Measurements from ENCODE around the gene DNAJC30.
"Not testable (repeated sequence)": the region's sequence is repeated elsewhere in the genome, so short reads cannot be mapped to it uniquely, and the experiment has no call there.

DNAJC30 gene

DNA sequence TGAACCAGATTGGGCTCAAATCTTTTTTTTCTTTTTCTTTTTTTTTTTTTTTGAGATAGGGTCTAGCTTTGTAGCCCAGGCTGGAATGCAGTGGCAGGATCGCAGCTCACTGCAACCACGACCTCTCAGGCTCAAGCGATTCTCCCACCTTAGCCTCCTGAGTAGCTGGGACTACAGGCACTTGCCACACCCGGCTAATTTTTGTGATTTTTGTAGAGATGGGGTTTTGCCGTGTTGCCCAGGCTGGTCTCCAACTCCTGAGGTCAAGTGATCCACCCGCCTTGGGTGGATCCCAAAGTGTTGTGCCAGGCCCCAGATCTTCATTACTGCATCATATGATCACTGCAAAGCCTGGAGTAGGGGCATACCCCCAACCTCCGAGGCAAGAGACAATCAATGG lies 2.8 kb downstream of the DNAJC30 start:
- DNase-seq, result no peak

- DNase-seq, result no peak
Measured at GRCh38 chr7:73679709-73680108, 3.5 kb downstream of the DNAJC30 start.

GRCh38 chr7:73678862-73679261 lies 4.4 kb downstream of the DNAJC30 start:
- no peak for DNase-seq

DNA sequence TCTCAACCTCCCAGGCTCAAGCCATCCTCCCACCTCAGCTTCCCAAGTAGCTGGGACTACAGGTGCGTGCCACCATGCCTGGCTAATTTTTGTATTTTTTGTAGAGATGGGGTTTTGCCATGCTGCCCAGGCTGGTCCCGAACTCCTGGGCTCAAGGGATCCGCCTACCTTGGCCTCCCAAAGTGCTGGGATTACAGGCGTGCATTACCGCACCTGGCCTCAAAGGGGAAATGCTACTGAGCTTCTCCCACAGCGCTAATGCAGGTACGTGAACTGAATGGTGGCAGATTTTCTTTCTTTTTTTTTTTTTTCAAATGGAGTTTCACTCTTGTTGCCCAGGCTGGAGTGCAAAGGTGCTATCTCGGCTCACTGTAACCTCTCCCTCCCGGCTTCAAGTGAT lies 7.2 kb downstream of the DNAJC30 start:
- DNase-seq, result peak; percentile 26

GRCh38 chr7:73674468-73675124 lies 8.7 kb downstream of the DNAJC30 start:
- no peak for DNase-seq

- DNase-seq, result no peak
Measured at GRCh38 chr7:73671857-73672445, 11.3 kb downstream of the DNAJC30 start.

DNA sequence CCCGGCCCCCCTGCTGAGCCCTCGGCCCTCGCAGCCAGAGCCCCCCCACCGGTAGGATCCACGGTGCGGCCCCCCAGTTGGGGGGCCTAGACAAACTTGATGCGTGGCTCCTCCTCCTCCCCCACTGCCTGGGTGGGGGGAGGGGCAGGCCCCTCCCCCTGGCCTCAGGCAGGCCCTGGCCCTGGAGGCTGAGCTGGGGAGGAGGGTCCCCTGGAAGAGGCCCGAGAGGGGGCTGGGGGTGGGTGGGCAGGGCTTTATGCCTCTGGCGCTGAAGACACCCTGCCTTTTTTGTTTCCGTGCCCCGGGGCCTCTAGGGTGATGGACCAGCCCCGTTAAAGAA lies 12.0 kb downstream of the DNAJC30 start:
- no peak for DNase-seq

DNA sequence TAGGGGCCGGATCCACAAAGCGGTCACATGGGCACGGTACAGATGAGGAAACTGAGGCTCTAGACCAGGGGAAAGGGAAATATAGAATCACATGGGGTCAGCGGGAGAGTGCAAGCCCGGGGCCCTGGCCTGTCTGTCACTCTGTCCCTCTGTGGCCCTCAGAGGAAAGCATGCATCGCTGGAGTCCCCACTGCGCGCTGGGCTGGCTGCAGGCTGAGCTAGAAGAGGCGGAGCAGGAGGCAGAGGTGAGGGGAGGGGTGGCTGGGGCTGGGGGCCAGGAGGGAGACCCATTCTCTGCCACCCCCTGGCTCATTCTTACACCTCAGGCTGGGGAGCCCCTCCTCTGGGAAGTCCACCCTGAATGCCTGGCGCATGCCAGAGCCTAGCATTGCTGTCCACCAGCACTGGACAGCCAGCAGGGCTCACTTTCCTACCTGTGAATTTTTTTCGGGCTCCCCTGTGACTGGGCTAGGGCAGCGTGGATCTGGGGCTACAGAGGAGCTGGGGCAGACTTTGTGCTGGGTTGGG lies 13.3 kb downstream of the DNAJC30 start:
- no peak for DNase-seq

GRCh38 chr7:73669288-73669701 lies 14.0 kb downstream of the DNAJC30 start:
- DNase-seq, result no peak

- DNase-seq, result no peak
Measured at GRCh38 chr7:73668886-73669230, 14.4 kb downstream of the DNAJC30 start.

- no peak for DNase-seq
Measured at GRCh38 chr7:73668103-73668885, 15.0 kb downstream of the DNAJC30 start.

GRCh38 chr7:73667344-73668102 lies 15.7 kb downstream of the DNAJC30 start, which contains the start of gene VPS37D:
Gene VPS37D (plus strand): TSS chr7:73667831. CDS start chr7:73667959, 128 bp downstream.
- peak; percentile 97 for DNase-seq

- DNase-seq, result no peak
Measured at GRCh38 chr7:73663033-73663432, 20.2 kb downstream of the DNAJC30 start.

DNA sequence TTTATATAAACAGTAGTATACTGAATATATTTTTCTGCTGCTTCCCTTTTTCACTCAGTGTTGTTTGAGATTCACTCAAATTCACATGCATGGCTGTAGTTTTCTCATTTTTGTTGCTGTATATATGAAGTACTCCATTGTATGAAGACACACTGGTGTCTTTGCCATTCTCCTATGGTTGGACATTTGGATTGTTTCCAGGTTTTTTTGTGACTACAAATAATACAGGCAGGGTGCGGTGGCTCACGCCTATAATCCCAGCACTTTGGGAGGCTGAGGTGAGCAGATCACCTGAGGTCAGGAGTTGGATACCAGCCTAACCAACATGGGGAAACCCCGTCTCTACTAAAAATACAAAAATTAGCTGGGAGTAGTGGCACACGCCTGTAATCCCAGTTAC lies 22.7 kb downstream of the DNAJC30 start:
- DNase-seq, result peak; percentile 69

- DNase-seq, result no peak
Measured at GRCh38 chr7:73659983-73660382, 23.3 kb downstream of the DNAJC30 start.

DNA sequence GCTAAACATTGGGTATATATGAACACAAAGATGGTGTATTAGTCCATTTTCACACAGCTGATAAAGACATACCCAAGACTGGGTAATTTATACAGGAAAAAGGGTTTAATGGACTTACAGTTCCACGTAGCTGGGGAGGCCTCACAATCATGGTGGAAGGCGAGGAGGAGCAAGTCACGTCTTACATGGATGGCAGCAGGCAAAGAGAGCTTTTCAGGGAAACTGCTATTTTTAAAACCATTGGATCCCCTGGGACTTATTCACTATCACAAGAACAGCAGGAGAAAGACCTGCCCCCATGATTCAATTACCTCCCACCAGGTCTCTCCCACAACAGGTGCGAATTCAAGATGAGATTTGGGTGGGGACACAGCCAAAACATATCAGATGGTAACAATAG lies 27.9 kb downstream of the DNAJC30 start:
- not testable (repeated sequence) for DNase-seq

GRCh38 chr7:73652541-73652949 lies 30.7 kb downstream of the DNAJC30 start:
- DNase-seq, result no peak

DNA sequence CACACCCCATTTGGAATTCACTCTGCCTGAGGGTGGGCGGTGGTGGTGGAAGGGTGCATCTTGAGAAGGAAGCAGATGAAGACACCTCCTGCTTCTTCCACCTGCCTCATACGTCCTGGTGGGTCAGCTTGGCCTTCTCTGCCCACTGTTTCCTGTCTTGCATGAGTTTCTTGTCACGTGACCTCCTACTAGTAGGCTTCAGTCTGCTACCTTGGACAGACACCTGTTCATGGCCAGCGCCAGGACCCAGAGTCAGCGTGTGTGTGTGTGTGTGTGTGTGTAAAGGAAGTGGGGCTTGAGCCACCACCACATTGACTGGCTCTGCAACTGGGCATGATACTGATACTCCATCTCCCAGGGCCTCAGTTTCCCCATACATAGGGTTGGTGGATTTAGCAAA lies 32.7 kb downstream of the DNAJC30 start:
- DNase-seq, result peak; percentile 76

- no peak for DNase-seq
Measured at GRCh38 chr7:73649576-73649975, 33.7 kb downstream of the DNAJC30 start.

GRCh38 chr7:73648593-73649332 lies 34.5 kb downstream of the DNAJC30 start:
- no peak for DNase-seq

DNA sequence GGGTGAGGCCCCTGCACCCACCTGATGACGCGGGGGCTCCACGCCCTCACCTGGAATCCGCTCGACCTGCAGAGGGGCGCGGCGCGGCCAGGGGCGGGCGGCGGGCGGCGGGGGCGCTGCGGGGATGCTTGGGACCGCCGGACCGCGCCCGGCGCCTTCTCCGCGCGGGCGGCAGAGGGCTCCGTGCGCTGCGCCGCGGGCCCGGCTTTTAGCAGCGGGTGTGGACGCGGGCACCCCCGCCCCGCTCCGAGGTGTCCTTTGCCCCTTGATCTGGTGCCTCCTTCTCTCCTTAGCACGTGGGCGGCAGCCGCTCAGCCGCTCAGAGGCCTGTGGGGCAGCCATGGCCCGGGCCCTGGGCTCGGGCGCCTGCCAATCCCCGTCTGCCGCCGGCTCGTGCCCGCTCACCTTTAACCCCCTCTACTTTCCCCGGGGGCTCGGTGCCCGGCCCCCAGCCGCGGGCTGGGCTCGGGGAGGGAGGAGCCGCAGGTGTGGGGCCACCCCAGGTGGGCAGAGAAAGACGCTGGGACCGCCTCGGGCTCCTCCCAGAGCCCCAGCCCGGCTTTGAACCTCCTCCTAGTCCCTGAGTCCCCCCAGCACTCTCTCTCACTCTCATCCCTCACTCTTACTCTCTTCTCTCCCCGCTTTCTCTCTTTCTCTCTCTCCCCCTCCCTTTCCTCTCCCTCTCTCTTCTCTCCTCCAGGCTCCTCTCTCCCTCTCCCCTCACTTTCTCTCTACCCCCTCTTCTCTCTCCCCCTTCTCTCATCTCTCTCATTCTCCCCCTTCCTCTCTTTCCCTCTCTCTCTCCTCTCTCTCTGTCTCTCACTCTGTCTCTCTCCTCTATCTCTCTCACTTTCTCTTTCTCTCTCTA lies 35.3 kb downstream of the DNAJC30 start:
- DNase-seq, result peak; percentile 77

Measured in RPMI8226 (cell line).